H9 (cell line): Measurements from ENCODE around the gene ALKBH8. TPM values are rescaled to one million over a fixed set of nuclear protein-coding genes. Genes with fewer than 3 reads are reported as not detected.

ENCODE experiments used
- DNase-seq: peaks from one replicate; pipeline ENCODE4 v3.0.0-alpha.2; 2017
- H2AFZ ChIP-seq: one replicate; pipeline ENCODE4 v1.6.1; 2013; ENCODE audit warnings: mild to moderate bottlenecking, low read length, control low read depth, moderate library complexity
- H2AK5ac ChIP-seq: 2 replicates; pipeline ENCODE4 v1.6.1; 2013; ENCODE audit warnings: low read length, control low read depth, mixed read lengths; ENCODE audit not compliant: insufficient read length
- H2BK120ac ChIP-seq: one replicate; pipeline ENCODE4 v1.6.1; 2013; ENCODE audit warnings: low read depth, mild to moderate bottlenecking, low read length, control low read depth, inconsistent platforms; ENCODE audit not compliant: poor library complexity, severe bottlenecking
- H2BK12ac ChIP-seq: 2 replicates; pipeline ENCODE4 v1.6.1; 2013; ENCODE audit warnings: low read length, control low read depth, mixed read lengths, low read depth; ENCODE audit not compliant: insufficient read length
- H2BK15ac ChIP-seq: 2 replicates; pipeline ENCODE4 v1.6.1; 2013; ENCODE audit warnings: low read depth, low read length, control low read depth
- H2BK20ac ChIP-seq: one replicate; pipeline ENCODE4 v1.6.1; 2013; ENCODE audit warnings: low read depth, mild to moderate bottlenecking, low read length, control low read depth, inconsistent platforms; ENCODE audit not compliant: poor library complexity, severe bottlenecking
- H2BK5ac ChIP-seq: 2 replicates; pipeline ENCODE4 v1.6.1; 2013; ENCODE audit warnings: low read length, control low read depth, mixed read lengths; ENCODE audit not compliant: insufficient read length
- H3K14ac ChIP-seq: 2 replicates; pipeline ENCODE4 v1.6.1; 2013; ENCODE audit warnings: low read length, control low read depth; ENCODE audit not compliant: insufficient read depth
- H3K18ac ChIP-seq: 2 replicates; pipeline ENCODE4 v1.6.1; 2013; ENCODE audit warnings: low read depth, mild to moderate bottlenecking, mixed read lengths, low read length, control low read depth; ENCODE audit not compliant: insufficient read length
- H3K23ac ChIP-seq: 2 replicates; pipeline ENCODE4 v1.6.1; 2013; ENCODE audit warnings: low read length, control low read depth, mixed read lengths, low read depth; ENCODE audit not compliant: insufficient read length
- H3K23me2 ChIP-seq: 2 replicates; pipeline ENCODE4 v1.6.1; 2013; ENCODE audit warnings: low read depth, mild to moderate bottlenecking, mixed read lengths, low read length, control low read depth; ENCODE audit not compliant: insufficient read length, poor library complexity, severe bottlenecking
- H3K27ac ChIP-seq: 2 replicates; pipeline ENCODE4 v1.5.1; 2013; ENCODE audit warnings: low read length, control low read depth, mixed read lengths, low read depth; ENCODE audit not compliant: insufficient read length
- H3K27me3 ChIP-seq: 2 replicates; pipeline ENCODE4 v1.6.1; 2013; ENCODE audit warnings: low read length, control low read depth, inconsistent platforms; ENCODE audit not compliant: insufficient read depth
- H3K4ac ChIP-seq: 2 replicates; pipeline ENCODE4 v1.6.1; 2013; ENCODE audit warnings: low read depth, mild to moderate bottlenecking, control low read depth, inconsistent platforms, low read length, moderate library complexity
- H3K4me1 ChIP-seq: 2 replicates; pipeline ENCODE4 v1.6.1; 2013; ENCODE audit warnings: low read length, control low read depth, inconsistent platforms; ENCODE audit not compliant: insufficient read depth
- H3K4me2 ChIP-seq: 2 replicates; pipeline ENCODE4 v1.6.1; 2013; ENCODE audit warnings: low read length, control low read depth, mixed read lengths; ENCODE audit not compliant: insufficient read length, insufficient read depth
- H3K56ac ChIP-seq: 2 replicates; pipeline ENCODE4 v1.6.1; 2013; ENCODE audit warnings: low read depth, mild to moderate bottlenecking, mixed read lengths, low read length, control low read depth; ENCODE audit not compliant: insufficient read length
- H3K79me1 ChIP-seq: 2 replicates; pipeline ENCODE4 v1.6.1; 2013; ENCODE audit warnings: low read depth, mild to moderate bottlenecking, moderate library complexity, low read length, control low read depth, inconsistent platforms; ENCODE audit not compliant: insufficient read depth, poor library complexity, severe bottlenecking
- H3K79me2 ChIP-seq: 2 replicates; pipeline ENCODE4 v1.6.1; 2013; ENCODE audit warnings: low read length, control low read depth, inconsistent platforms; ENCODE audit not compliant: insufficient read depth
- H3K9ac ChIP-seq: 2 replicates; pipeline ENCODE4 v1.6.1; 2013; ENCODE audit warnings: low read length, control low read depth, mixed read lengths; ENCODE audit not compliant: insufficient read length; ENCODE audit errors: extremely low read depth
- H3K9me3 ChIP-seq: one replicate; pipeline ENCODE4 v1.6.1; 2013; ENCODE audit warnings: low read depth, low read length, inconsistent platforms; ENCODE audit not compliant: control insufficient read depth
- H3T11ph ChIP-seq: one replicate; pipeline ENCODE4 v1.6.1; 2013; ENCODE audit warnings: mild to moderate bottlenecking, low read length, control low read depth, inconsistent platforms
- H4K20me1 ChIP-seq: one replicate; pipeline ENCODE4 v1.6.1; 2013; ENCODE audit not compliant: control insufficient read depth, insufficient read length, insufficient read depth
- H4K5ac ChIP-seq: 2 replicates; pipeline ENCODE4 v1.6.1; 2013; ENCODE audit warnings: low read depth, mild to moderate bottlenecking, mixed read lengths, low read length, control low read depth; ENCODE audit not compliant: insufficient read length
- H4K8ac ChIP-seq: replicated peaks from 2 replicates; pipeline ENCODE4 v1.6.1; 2013; ENCODE audit warnings: low read length, control low read depth, mixed read lengths, low read depth; ENCODE audit not compliant: insufficient read length
- H4K91ac ChIP-seq: 2 replicates; pipeline ENCODE4 v1.6.1; 2013; ENCODE audit warnings: low read depth, mild to moderate bottlenecking, moderate library complexity, mixed read lengths, low read length, control low read depth; ENCODE audit not compliant: insufficient read length
- H3K27ac Mint-ChIP-seq, 3 experiments: 2 replicates in 2 of 3; 3 replicates in 1 of 3; pipeline ENCODE4 v1.8.0; 2020 to 2021; ENCODE audit warnings: mixed read lengths in 3 of 3, mild to moderate bottlenecking in 1 of 3, moderate library complexity in 1 of 3
- H3K27me3 Mint-ChIP-seq: 2 replicates; pipeline ENCODE4 v1.8.0; 2021; ENCODE audit warnings: low read depth, mild to moderate bottlenecking, moderate library complexity, mixed read lengths
- H3K36me3 Mint-ChIP-seq, 3 experiments: 2 replicates in 2 of 3; 3 replicates in 1 of 3; pipeline ENCODE4 v1.8.0; 2020 to 2021; ENCODE audit warnings: low read depth in 3 of 3, mixed read lengths in 3 of 3; ENCODE audit not compliant: insufficient read depth in 1 of 3
- H3K4me1 Mint-ChIP-seq, 2 experiments: 2 replicates each; pipeline ENCODE4 v1.8.0; 2020; ENCODE audit warnings: mixed read lengths in 2 of 2
- H3K4me3 Mint-ChIP-seq, 2 experiments: 2 replicates in 1 of 2; 3 replicates in 1 of 2; pipeline ENCODE4 v1.8.0; 2020 to 2021; ENCODE audit warnings: mild to moderate bottlenecking in 2 of 2, mixed read lengths in 2 of 2, moderate library complexity in 1 of 2
- H3K9me3 Mint-ChIP-seq, 2 experiments: 2 replicates in 1 of 2; 3 replicates in 1 of 2; pipeline ENCODE4 v1.8.0; 2020; ENCODE audit warnings: mild to moderate bottlenecking in 2 of 2, mixed read lengths in 2 of 2, moderate library complexity in 1 of 2
- CTCF ChIP-seq: fragments of 200-600 bp; sonication (generic); conservative IDR thresholded peaks from 3 replicates; pipeline ENCODE4 v1.8.0; 2021; ENCODE audit warnings: antibody characterized with exemption, mild to moderate bottlenecking
- WGBS: extraction: QIAGEN DNeasy Blood & Tissue Kit; methylation state at CpG from one replicate; pipeline ENCODE4 v1.1.7; 2013; ENCODE audit warnings: missing lambda C conversion rate, low lambda C conversion rate, mixed read lengths; ENCODE audit not compliant: insufficient read length; ENCODE audit errors: extremely low coverage; 5-methylcytosine and 5-hydroxymethylcytosine counted together
- total RNA-seq: library from RNA; stranded (reverse); gene quantifications from 2 replicates; pipeline ENCODE4 v1.2.1, GENCODE V29; 2021

ALKBH8 gene
- total RNA-seq, 1 experiment from 2014 or later, result 12.7 TPM

GRCh38 chr11:107562647-107563208 lies 2.8 kb downstream of the ALKBH8 start:
- no peak overlapping the region for H2BK120ac ChIP-seq
- no peak overlapping the region for H4K5ac ChIP-seq
- no peak overlapping the region for H4K8ac ChIP-seq
- H2BK5ac ChIP-seq, result no peak overlapping the region
- peaks cover 16 to 20% of the 10 kb centered on the region in 2 experiments for H3K4me1 Mint-ChIP-seq
- no peaks in the 10 kb centered on the region for H3K27me3 ChIP-seq
- H3K18ac ChIP-seq, result no peak overlapping the region
- H2AFZ ChIP-seq, result no peak overlapping the region
- no peak overlapping the region for H3K4me2 ChIP-seq
- H3K79me2 ChIP-seq, result no peaks in the 10 kb centered on the region; the same call in 1 of the 2 replicates
- H3K4me3 Mint-ChIP-seq, result no peak overlapping the region
- no peak overlapping the region for H2AK5ac ChIP-seq
- no peaks in the 10 kb centered on the region for H3K79me1 ChIP-seq
- no peaks in the 10 kb centered on the region; the same call in none of the 2 replicates for H3K27me3 Mint-ChIP-seq
- H3K36me3 Mint-ChIP-seq, result peaks cover 0 to 10% (median 0%) of the 10 kb centered on the region in 3 experiments; a peak in 4 of 7 replicates
- no peak overlapping the region for H3K27ac ChIP-seq
- H3K27ac Mint-ChIP-seq, result peak overlapping the region in 1 of 3 experiments; percentile 32; a peak in 1 of 7 replicates
- no peak overlapping the region for H2BK12ac ChIP-seq
- no peaks in the 10 kb centered on the region for H4K20me1 ChIP-seq
- TF ChIP-seq CTCF, result no peak
- DNase-seq, result no peak
- H3K9me3 ChIP-seq, result no peaks in the 10 kb centered on the region
- H3T11ph ChIP-seq, result no peak overlapping the region
- H3K14ac ChIP-seq, result no peak overlapping the region
- H4K91ac ChIP-seq, result no peak overlapping the region
- no peak overlapping the region for H3K56ac ChIP-seq
- H3K4ac ChIP-seq, result no peak overlapping the region
- no peak overlapping the region for H2BK15ac ChIP-seq
- no peaks in the 10 kb centered on the region for H3K9me3 Mint-ChIP-seq
- H3K23ac ChIP-seq, result no peak overlapping the region
- no CpG with 5 or more reads among the region's 4 CpGs for WGBS
- H3K4me1 ChIP-seq, result peaks cover 2% of the 10 kb centered on the region; the same call in 1 of the 2 replicates
- no peak overlapping the region for H2BK20ac ChIP-seq
- peaks cover 6% of the 10 kb centered on the region for H3K23me2 ChIP-seq
- no peak overlapping the region for H3K9ac ChIP-seq
